ENCODE results near the gene CPHXL.

CPHXL gene

DNA sequence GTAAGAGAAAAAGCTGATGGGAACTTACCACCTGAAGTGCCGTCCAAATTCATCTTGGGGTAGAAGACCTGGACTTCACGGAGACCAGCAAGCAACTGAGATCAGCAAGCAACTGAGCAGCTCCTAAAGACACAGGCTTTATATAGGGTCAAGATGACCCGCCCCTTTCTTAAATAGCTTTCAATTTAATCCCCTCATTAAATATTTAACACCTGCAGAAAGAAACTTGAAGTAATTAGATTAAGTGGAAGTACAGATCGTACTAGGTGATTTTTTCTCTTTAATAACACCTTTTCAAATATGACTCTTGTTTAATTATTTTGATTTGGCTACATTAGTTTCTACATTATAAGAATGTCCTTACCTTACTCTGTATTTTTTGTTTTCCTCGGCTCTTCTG lies at the start of gene CPHXL:
Gene CPHXL (minus strand): TSS at position 101 of the 400 bp plus-strand sequence. CDS start 48 bp downstream, at position 53.
- no peak within 1 kb of the TSS for H3K27ac Mint-ChIP-seq
- H3K9me3 Mint-ChIP-seq = no peaks in the 10 kb centered on the region
- H3K27me3 Mint-ChIP-seq = no peaks in the 10 kb centered on the region
- H3K36me3 Mint-ChIP-seq = no peaks in the 10 kb centered on the region
- CTCF ChIA-PET = no interaction called here
- no peak within 1 kb of the TSS for H3K4me3 Mint-ChIP-seq
- no peaks in the 10 kb centered on the region for H3K4me1 Mint-ChIP-seq
- no peak for DNase-seq

DNA sequence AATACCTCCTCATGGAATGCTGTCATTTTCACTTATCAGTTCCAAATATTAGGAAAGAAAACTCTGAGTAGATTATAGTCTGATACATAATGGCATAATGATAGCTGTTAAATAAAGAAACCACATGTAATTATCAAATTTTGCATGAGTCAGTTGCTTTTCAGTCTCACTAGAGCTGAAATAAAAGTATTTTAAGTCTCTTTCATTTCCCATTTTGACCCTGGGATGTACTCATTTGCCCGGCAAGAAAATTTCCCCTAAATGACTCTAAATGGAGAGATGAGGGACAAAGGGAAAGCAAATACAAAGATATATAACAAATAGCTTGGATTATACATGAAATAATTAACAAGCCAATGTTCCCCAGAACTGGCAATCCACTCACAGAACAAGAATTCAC lies 47.9 kb upstream of the CPHXL start:
- CTCF ChIA-PET = interaction anchor here (1.9 kb wide), 1 partner anchor 10 kb away, joined by 5 read pairs; no protein-coding TSS in a partner anchor
- peaks cover 18% of the 10 kb centered on the region for H3K27me3 Mint-ChIP-seq
- H3K27ac Mint-ChIP-seq = no peak overlapping the region
- H3K36me3 Mint-ChIP-seq = no peaks in the 10 kb centered on the region
- H3K9me3 Mint-ChIP-seq = no peaks in the 10 kb centered on the region
- no peak overlapping the region for H3K4me3 Mint-ChIP-seq
- H3K4me1 Mint-ChIP-seq = peaks cover 4% of the 10 kb centered on the region
- no peak for DNase-seq

DNA sequence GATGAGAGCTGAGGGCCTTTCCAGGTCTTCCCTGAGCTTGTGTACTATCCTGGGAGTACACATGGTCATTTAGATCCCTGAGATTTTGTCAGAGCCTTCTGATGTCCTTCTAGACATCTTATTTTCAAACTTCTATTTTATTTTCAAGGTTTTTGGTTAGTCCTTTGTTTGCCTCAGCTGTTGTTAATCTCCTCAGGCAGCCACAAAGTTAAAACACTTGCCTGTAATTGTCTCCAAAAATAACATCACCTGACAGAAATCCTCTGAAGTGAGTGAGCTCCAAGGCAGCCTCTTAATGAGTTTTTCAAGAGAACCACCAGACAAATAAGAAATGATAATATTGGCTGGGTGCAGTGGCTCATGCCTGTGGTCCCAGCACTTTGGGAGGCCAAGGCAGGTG lies 43.8 kb upstream of the CPHXL start:
- Mint-ChIP-seq H3K27ac (no peak overlapping the region), H3K9me3 (no peaks in the 10 kb centered on the region), H3K4me1 (peaks cover 2% of the 10 kb centered on the region), H3K36me3 (no peaks in the 10 kb centered on the region), H3K4me3 (no peak overlapping the region), H3K27me3 (peaks cover 16% of the 10 kb centered on the region)
- no peak for DNase-seq
- CTCF ChIA-PET = no interaction called here

DNA sequence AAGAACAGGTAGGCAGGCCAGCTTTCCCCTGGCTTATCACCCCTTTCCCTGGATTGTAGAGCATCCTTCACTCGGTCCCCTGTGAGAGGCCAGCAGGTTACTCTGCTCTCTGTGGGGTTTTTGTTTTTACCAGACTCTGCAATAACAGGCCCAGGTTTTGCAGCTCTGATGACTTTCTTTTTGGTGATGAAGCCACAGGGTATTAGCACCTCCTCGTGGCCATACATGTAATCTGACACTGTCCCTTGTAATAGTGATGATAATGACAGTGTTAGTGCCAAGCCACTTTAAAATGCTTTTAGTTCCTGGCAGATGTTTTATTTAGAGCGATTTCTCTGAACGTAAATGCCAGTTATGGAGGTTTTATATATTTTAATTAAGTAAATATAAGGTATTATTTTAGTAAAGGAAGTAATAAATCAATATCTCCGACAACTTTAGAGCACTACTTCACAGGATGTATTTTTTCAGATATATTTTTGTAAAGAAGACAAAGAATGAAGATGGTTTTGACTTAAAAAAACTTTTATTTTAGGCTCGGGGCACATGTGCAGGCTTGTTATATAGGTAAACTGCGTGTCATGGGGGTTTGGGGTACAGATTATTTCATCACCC lies 38.0 kb upstream of the CPHXL start:
- Mint-ChIP-seq H3K4me3 (no peak overlapping the region), H3K4me1 (peaks cover 6% of the 10 kb centered on the region), H3K27me3 (peaks cover 5% of the 10 kb centered on the region), H3K36me3 (no peaks in the 10 kb centered on the region), H3K27ac (no peak overlapping the region), H3K9me3 (no peaks in the 10 kb centered on the region)
- peak; percentile 76 for DNase-seq
- CTCF ChIA-PET = interaction anchor here (0.7 to 3.1 kb wide), 14 partner anchors 8 to 565 kb away, joined by 3 to 25 read pairs (median 3); no protein-coding TSS in a partner anchor

DNA sequence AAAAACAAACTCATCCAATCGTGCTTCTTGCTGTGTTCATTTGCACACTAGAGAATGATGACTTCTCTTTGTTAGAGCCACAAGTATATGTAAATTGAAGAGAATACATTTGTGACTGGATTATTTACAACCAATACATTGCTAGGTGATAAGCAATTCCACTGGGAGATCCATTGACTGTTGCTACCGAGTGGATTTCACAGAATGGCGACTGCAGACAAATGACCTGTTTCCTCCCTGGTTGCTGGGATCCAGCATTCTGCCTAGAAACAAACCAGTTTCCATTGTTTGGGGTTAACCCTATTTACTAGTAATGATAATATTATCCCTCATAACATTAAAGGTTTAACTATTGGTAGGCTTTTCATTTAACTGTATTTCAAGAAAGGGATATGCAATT lies 36.9 kb upstream of the CPHXL start:
- CTCF ChIA-PET = interaction anchor here (0.7 to 3.1 kb wide), 10 partner anchors 7 to 564 kb away, joined by 3 to 25 read pairs (median 4); no protein-coding TSS in a partner anchor
- Mint-ChIP-seq H3K9me3 (no peaks in the 10 kb centered on the region), H3K4me1 (peaks cover 6% of the 10 kb centered on the region), H3K27me3 (peaks cover 8% of the 10 kb centered on the region), H3K36me3 (no peaks in the 10 kb centered on the region), H3K4me3 (no peak overlapping the region), H3K27ac (no peak overlapping the region)
- no peak for DNase-seq

DNA sequence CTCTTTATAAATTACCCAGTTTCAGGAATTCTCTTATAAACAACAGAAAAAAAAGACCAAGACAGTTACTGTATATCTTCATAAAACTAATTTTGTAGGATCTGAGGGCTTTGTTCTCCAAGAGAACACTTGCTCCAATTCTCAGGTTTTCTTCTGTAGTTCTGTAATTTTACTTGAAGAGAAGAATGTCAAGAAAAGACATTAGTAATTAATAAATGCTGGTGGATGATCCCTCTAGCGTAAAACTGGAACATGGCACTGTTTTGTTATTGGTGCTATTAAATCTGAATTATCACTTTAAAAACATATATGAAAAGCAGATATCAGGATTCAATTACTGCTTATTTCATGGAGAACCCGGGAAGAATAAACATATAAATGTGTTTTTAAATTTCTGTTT lies 36.5 kb upstream of the CPHXL start:
- Mint-ChIP-seq H3K27ac (no peak overlapping the region), H3K36me3 (no peaks in the 10 kb centered on the region), H3K4me3 (no peak overlapping the region), H3K9me3 (no peaks in the 10 kb centered on the region), H3K27me3 (peaks cover 9% of the 10 kb centered on the region), H3K4me1 (peaks cover 6% of the 10 kb centered on the region)
- CTCF ChIA-PET = no interaction called here
- no peak for DNase-seq

DNA sequence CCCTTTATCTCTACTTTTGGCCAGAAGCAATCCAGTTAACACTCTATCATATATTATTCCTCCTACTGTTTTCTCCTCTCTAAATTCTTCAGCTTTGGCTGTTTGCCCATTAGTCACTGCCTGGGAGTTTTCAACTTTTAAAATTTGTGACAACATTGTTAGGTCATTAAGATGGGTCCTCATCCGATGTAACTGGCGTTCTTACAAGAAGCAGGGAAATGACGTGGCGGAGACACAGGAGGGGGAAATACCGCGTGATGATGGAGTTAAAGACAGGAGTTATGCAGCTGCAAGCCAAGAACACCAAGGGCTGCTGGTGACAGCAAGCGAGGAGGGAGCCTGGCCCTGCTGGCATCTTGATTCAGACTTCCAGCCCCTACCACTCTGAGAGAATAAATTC lies 34.8 kb upstream of the CPHXL start:
- CTCF ChIA-PET = no interaction called here

DNA sequence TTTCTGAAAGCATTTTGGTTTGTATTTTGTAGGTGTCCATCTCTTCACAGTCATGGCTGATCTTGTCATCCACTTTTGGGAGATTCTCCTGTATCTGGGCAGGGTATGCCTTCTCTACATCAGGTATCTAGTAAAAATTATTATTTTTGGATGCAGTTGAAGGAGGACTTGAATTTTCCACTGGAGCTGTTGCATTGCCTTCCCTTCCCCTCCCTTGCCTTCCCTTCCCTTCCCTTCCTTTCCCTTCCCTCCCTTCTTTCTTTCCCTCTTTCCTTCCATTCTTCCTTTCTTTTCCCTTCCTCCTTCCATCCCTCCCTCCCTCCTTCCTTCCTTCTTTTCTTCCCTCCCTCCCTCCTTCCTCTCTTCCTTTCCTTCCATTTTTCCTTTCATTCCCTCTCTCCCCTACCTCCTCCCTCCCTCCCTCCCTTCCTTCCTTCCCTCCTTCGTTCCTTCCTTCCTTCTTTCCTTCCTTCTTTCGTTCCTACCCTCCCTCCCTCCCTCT lies 33.8 kb upstream of the CPHXL start:
- Mint-ChIP-seq H3K27me3 (peaks cover 4% of the 10 kb centered on the region), H3K4me1 (peaks cover 6% of the 10 kb centered on the region), H3K36me3 (no peaks in the 10 kb centered on the region), H3K4me3 (no peak overlapping the region), H3K9me3 (no peaks in the 10 kb centered on the region), H3K27ac (no peak overlapping the region)
- CTCF ChIA-PET = interaction anchor here (0.8 kb wide), 1 partner anchor 561 kb away, joined by 4 read pairs; no protein-coding TSS in a partner anchor
- DNase-seq = no peak

More for the DNA sequence above, 34.8 kb upstream of the CPHXL start:
- Mint-ChIP-seq H3K27ac (no peak overlapping the region), H3K27me3 (peaks cover 4% of the 10 kb centered on the region), H3K4me1 (peaks cover 6% of the 10 kb centered on the region), H3K4me3 (no peak overlapping the region), H3K36me3 (no peaks in the 10 kb centered on the region), H3K9me3 (no peaks in the 10 kb centered on the region)
- no peak for DNase-seq

DNA sequence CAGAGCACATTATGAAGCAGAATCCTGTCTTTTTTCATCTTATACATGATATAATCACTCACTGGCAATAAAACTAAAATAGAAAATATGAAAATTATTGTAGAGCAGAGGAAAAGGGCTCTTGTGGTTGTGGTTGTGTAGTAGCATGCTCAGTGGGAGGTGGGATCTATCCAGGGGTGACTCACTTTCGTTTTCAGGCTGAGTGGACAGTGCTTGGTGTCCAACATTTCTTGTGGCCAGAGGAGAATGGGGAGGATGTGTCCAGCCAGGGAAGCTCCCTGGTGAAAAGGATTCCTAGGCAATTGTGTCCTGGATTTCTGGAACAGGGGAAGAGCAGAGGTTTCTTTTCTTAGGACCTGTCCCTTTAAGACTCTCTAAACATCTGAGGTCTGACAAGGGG lies 31.9 kb upstream of the CPHXL start:
- Mint-ChIP-seq H3K9me3 (no peaks in the 10 kb centered on the region), H3K27ac (no peak overlapping the region), H3K27me3 (peaks cover 4% of the 10 kb centered on the region), H3K36me3 (no peaks in the 10 kb centered on the region), H3K4me3 (no peak overlapping the region), H3K4me1 (peaks cover 4% of the 10 kb centered on the region)
- CTCF ChIA-PET = no interaction called here
- no peak for DNase-seq

DNA sequence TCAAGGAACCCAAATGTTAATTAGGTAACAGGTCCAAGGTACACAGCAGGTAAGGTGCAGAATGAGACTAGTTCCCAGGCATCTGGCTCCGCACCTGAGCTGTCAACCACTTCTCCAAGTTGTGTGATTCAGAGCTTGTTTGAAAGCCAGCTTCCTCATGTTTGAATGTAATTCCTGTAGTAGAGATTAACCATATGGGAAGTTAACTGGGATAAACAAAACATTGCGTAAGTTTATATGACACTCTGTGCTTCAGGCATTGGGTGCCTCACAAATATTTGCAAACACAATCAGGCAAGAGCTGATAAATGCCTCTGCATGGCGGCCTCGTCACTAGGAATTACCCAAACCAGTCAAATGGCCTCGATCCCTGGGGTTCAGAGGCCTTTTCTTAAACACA lies 27.9 kb upstream of the CPHXL start:
- Mint-ChIP-seq H3K27ac (no peak overlapping the region), H3K27me3 (peaks cover 5% of the 10 kb centered on the region), H3K4me3 (no peak overlapping the region), H3K9me3 (no peaks in the 10 kb centered on the region), H3K4me1 (no peaks in the 10 kb centered on the region), H3K36me3 (no peaks in the 10 kb centered on the region)
- CTCF ChIA-PET = interaction anchor here (0.9 kb wide), 1 partner anchor 10 kb away, joined by 3 read pairs; no protein-coding TSS in a partner anchor
- DNase-seq = no peak

DNA sequence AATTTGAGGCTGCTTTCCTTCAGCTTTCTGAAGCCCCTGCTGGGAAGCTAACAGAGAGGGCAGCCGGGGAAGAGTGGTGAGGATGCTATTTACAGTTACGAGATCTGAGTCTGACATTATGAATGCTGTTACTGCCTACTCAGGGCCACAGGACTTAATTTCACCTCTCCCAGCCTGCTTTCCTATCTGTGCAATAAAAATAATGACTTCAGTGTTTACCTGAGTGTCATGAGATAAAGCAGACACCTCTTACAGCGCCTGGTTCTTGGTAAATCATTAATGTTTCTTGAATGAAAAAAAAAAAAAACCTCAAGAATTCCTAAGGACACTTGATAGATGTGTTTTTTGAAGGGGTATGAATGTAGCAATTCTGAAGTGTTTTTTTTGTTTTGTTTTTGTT lies 24.2 kb upstream of the CPHXL start:
- no peak overlapping the region for H3K27ac Mint-ChIP-seq
- H3K27me3 Mint-ChIP-seq = peaks cover 17% of the 10 kb centered on the region
- no peak overlapping the region for H3K4me3 Mint-ChIP-seq
- CTCF ChIA-PET = interaction anchor here (0.6 kb wide), 2 partner anchors 560 to 1392 kb away, joined by 3 read pairs; no protein-coding TSS in a partner anchor
- H3K36me3 Mint-ChIP-seq = no peaks in the 10 kb centered on the region
- no peaks in the 10 kb centered on the region for H3K9me3 Mint-ChIP-seq
- H3K4me1 Mint-ChIP-seq = no peaks in the 10 kb centered on the region
- no peak for DNase-seq

DNA sequence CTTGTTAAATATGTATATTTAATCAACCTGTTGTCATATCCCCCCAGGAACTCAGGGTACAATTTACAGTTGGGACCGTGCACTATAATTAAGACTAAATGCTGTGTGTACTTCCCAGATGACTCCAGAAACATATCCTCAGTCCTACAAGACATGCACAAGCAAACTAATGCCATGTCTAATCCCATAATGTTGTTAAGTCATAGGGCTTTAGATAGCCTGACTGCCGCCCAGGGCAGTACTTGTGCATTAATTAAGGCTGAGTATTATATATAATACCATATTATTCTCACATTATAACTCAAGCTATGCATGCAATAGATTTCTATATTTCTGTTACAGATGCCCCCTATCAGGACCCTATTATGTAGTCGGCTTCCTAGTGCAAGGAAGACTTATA lies 20.1 kb upstream of the CPHXL start:
- Mint-ChIP-seq H3K36me3 (no peaks in the 10 kb centered on the region), H3K4me3 (no peak overlapping the region), H3K9me3 (peaks cover 13% of the 10 kb centered on the region), H3K27ac (no peak overlapping the region), H3K4me1 (no peaks in the 10 kb centered on the region), H3K27me3 (peaks cover 17% of the 10 kb centered on the region)
- CTCF ChIA-PET = no interaction called here
- no peak for DNase-seq

DNA sequence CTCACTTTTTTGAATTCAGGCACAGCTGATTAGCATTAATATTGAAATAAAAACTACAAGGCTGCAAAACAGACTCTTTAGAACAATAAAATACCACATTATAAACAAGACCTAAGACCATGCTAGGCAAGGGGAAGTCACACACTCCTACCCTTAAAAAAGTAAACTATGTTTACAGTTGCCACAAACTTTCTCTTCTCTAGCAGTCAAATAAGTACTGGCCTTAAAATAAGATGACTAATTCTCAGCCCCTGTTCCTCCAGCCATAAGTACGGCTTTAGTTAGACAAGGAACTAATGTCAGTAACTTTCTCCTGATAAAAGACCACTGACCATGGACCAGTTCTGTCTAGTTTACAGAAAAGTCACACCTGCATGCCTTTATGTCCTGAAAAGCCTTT lies 19.5 kb upstream of the CPHXL start:
- Mint-ChIP-seq H3K27ac (no peak overlapping the region), H3K27me3 (peaks cover 17% of the 10 kb centered on the region), H3K4me3 (no peak overlapping the region), H3K9me3 (peaks cover 13% of the 10 kb centered on the region), H3K36me3 (no peaks in the 10 kb centered on the region), H3K4me1 (no peaks in the 10 kb centered on the region)
- CTCF ChIA-PET = no interaction called here
- DNase-seq = no peak

DNA sequence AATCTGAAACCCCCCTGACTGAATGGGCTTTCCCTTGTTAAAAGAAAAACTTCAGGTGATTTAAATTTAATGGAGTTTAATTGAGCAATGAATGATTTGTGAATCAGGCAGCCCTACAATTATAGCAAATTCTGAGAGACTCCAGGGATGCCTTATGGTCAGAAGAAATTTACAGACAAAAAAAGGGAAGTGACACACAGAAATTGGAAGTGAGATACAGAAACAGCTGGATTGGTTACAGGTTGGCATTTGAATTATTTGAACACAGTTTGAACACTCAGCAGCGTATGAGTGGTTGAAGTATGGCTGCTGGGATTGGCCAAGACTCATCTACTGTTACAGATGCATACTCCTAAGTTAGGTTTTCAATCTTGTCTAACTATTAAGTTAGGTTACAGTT lies 19.0 kb upstream of the CPHXL start:
- no peak overlapping the region for H3K27ac Mint-ChIP-seq
- DNase-seq = no peak
- H3K4me3 Mint-ChIP-seq = no peak overlapping the region
- CTCF ChIA-PET = no interaction called here
- H3K4me1 Mint-ChIP-seq = no peaks in the 10 kb centered on the region
- peaks cover 13% of the 10 kb centered on the region for H3K9me3 Mint-ChIP-seq
- peaks cover 17% of the 10 kb centered on the region for H3K27me3 Mint-ChIP-seq
- no peaks in the 10 kb centered on the region for H3K36me3 Mint-ChIP-seq

DNA sequence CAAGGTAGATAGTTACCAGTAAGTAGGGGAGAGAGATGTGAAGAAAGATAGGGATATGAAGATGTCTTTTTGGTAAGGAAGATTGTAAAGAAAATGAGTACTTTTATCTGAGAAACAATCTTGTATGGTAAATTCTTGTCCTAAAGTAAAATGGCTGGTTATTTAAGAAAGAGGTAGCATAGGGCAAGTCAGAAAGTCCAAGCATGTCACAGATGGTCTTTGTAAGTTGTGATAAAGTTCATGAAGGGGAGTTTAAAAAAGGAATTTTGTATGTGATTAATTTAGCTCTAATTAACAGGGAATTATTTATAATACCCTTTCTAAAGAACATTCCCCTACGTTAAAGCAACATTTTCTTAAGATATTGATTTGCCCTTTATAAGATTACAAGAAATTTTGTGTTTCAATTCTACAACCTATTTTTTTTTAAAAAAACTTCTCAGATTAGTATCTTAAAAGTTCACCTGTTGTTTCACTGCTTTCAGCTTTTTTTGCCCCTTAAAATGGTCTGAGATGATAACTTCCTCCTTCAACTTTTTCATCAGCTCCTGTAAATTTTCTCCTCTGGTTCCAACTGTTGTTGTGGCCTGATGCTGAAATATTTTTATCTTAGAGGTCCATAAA lies 16.2 kb upstream of the CPHXL start:
- no peaks in the 10 kb centered on the region for H3K36me3 Mint-ChIP-seq
- H3K27me3 Mint-ChIP-seq = peaks cover 5% of the 10 kb centered on the region
- CTCF ChIA-PET = no interaction called here
- H3K4me3 Mint-ChIP-seq = no peak overlapping the region
- no peaks in the 10 kb centered on the region for H3K4me1 Mint-ChIP-seq
- DNase-seq = no peak
- no peak overlapping the region for H3K27ac Mint-ChIP-seq
- peaks cover 13% of the 10 kb centered on the region for H3K9me3 Mint-ChIP-seq

Data from activated naive CD4-positive, alpha-beta T cell treated with anti-CD3 and anti-CD28 coated beads, Interleukin-2, amount 10 ng/mL, durations not matched to agents 7 days and 5 days (primary cell).